A549 (cell line): Measurements from ENCODE around the gene EBF4. TPM values are rescaled to one million over a fixed set of nuclear protein-coding genes. Genes with fewer than 3 reads are reported as not detected.
A peak's percentile ranks its signal among the peaks of the same experiment; 100 is the strongest.
"Not testable (repeated sequence)": the region's sequence is repeated elsewhere in the genome, so short reads cannot be mapped to it uniquely, and the experiment has no call there.

ENCODE experiments used
- ATAC-seq, 2 experiments: fragments of 200-7000 bp in 1 of 2; fragments of >200 bp in 1 of 2; cut with Nextera tagmentation in 1 of 2; cut with Tn5 transposase in 1 of 2; 3 replicates each; pipeline versions ENCODE4 v1.8.0 to v1.9.1; 2018 to 2020; ENCODE audit warnings: mild to moderate bottlenecking in 1 of 2, moderate library complexity in 1 of 2
- CTCF ChIA-PET: fragments of 300-600 bp; sonication (Branson Sonifier 250); formaldehyde crosslinking; extraction: SDS; loops from one replicate; lab custom pipeline; 2021; ENCODE audit warnings: antibody characterized with exemption, inconsistent platforms; lab: Yijun Ruan, JAX
- POLR2A ChIA-PET: fragments of 350-600 bp; formaldehyde crosslinking; extraction: SDS; loops from one replicate; lab custom pipeline; 2021; ENCODE audit warnings: antibody characterized with exemption, inconsistent platforms; lab: Yijun Ruan, JAX
- DNase-seq, 2 experiments: peaks; one replicate each; pipeline versions ENCODE4 v3.0.0 to v3.0.0-alpha.2; 2011 to 2016; ENCODE audit warnings: low read depth in 1 of 2, low spot score in 1 of 2
- FAIRE-seq: peaks from 2 replicates; lab custom pipeline; 2011; peaks lifted over from hg19 to GRCh38; lab: Jason Lieb, UNC
- H3K27ac ChIP-seq, 2 experiments: fragments of >200 bp; sonication (Bioruptor Twin); formaldehyde crosslinking; 3 replicates each; pipeline ENCODE4 v1.5.1; 2016 to 2017
- H3K4me1 ChIP-seq: fragments of >200 bp; sonication (Bioruptor Twin); formaldehyde crosslinking; 3 replicates; pipeline ENCODE4 v1.6.1; 2016
- H3K4me2 ChIP-seq: fragments of >200 bp; sonication (Bioruptor Twin); formaldehyde crosslinking; 3 replicates; pipeline ENCODE4 v1.6.1; 2016
- H3K4me3 ChIP-seq: fragments of >200 bp; sonication (Bioruptor Twin); formaldehyde crosslinking; 3 replicates; pipeline ENCODE4 v1.5.1; 2016
- H3K9me3 ChIP-seq: fragments of >200 bp; sonication (Bioruptor Twin); formaldehyde crosslinking; 3 replicates; pipeline ENCODE4 v1.6.1; 2016
- CBX8 ChIP-seq: fragments of 200-600 bp; sonication (generic); IDR thresholded peaks from 2 replicates; pipeline ENCODE4 v1.6.1; 2016
- E2F6 ChIP-seq: IDR thresholded peaks from 2 replicates; pipeline ENCODE4 v1.6.1; 2012; ENCODE audit warnings: low read depth, borderline replicate concordance
- FOSB ChIP-seq: fragments of 250-450 bp; sonication (Bioruptor Pico); IDR thresholded peaks from 2 replicates; pipeline ENCODE4 v1.5.0; 2020; ENCODE audit warnings: mild to moderate bottlenecking, moderate library complexity
- HDAC2 ChIP-seq: fragments of 200-600 bp; sonication (generic); IDR thresholded peaks from 2 replicates; pipeline ENCODE4 v1.6.1; 2016
- HOXB13 ChIP-seq: fragments of 250-450 bp; sonication (Bioruptor Pico); IDR thresholded peaks from 2 replicates; pipeline ENCODE4 v1.5.0; 2020; ENCODE audit warnings: low read depth, mild to moderate bottlenecking, moderate library complexity
- MYC ChIP-seq: IDR thresholded peaks from 2 replicates; pipeline ENCODE4 v1.6.1; 2012; ENCODE audit warnings: mild to moderate bottlenecking, inconsistent platforms, low read length, improper control_type of control experiment, borderline replicate concordance
- NPAS2 ChIP-seq: fragments of 250-450 bp; sonication (Bioruptor Pico); IDR thresholded peaks from 2 replicates; pipeline ENCODE4 v1.8.0; 2022; ENCODE audit warnings: mild to moderate bottlenecking, moderate library complexity, borderline replicate concordance
- NR3C1 ChIP-seq: fragments of >200 bp; sonication (Bioruptor Twin); formaldehyde crosslinking; IDR thresholded peaks from 3 replicates; pipeline ENCODE4 v1.6.1; 2017
- PHF8 ChIP-seq: fragments of 200-600 bp; sonication (generic); IDR thresholded peaks from 2 replicates; pipeline ENCODE4 v1.6.1; 2016; ENCODE audit warnings: low read depth, mild to moderate bottlenecking, antibody characterized with exemption, moderate library complexity, borderline replicate concordance
- RAD21 ChIP-seq, 2 experiments: fragments of >200 bp in 1 of 2; sonication (Bioruptor Twin) in 1 of 2; formaldehyde crosslinking in 1 of 2; IDR thresholded peaks in 1 of 2; conservative IDR thresholded peaks in 1 of 2; 2 replicates in 1 of 2; 3 replicates in 1 of 2; pipeline ENCODE4 v1.6.1; 2012 to 2018; ENCODE audit warnings: inconsistent platforms in 1 of 2
- ZNF302 ChIP-seq: fragments of 250-450 bp; sonication (Bioruptor Pico); IDR thresholded peaks from 2 replicates; pipeline ENCODE4 v1.9.0; 2021; ENCODE audit warnings: inconsistent platforms, mild to moderate bottlenecking, moderate library complexity
- WGBS: methylation state at CpG from one replicate; pipeline ENCODE4 v1.1.6; 2017; ENCODE audit errors: missing lambda C conversion rate; 5-methylcytosine and 5-hydroxymethylcytosine counted together
- polyA plus RNA-seq, 4 experiments: library from polyadenylated mRNA; depleted of rRNA in 3 of 4; stranded (reverse); fragments of >200 nt; fragmentation: RNase III in 1 of 4; extraction: RNeasy Plus Mini Kit Qiagen cat#74134 plus additional on column Dnase treatment in 1 of 4; gene quantifications; 2 replicates in 3 of 4; 3 replicates in 1 of 4; pipeline ENCODE4 v1.2.3, GENCODE V29; 2011 to 2017
- TF ChIP-seq, protein P1 (sequence below): IDR thresholded peaks from 2 replicates; pipeline ENCODE4 v1.6.1; 2012

The EBF4 gene
- polyA plus RNA-seq, 2 of the 4 experiments (the other 2 are of a cell fraction): 2.2 to 3.2 TPM

DNA sequence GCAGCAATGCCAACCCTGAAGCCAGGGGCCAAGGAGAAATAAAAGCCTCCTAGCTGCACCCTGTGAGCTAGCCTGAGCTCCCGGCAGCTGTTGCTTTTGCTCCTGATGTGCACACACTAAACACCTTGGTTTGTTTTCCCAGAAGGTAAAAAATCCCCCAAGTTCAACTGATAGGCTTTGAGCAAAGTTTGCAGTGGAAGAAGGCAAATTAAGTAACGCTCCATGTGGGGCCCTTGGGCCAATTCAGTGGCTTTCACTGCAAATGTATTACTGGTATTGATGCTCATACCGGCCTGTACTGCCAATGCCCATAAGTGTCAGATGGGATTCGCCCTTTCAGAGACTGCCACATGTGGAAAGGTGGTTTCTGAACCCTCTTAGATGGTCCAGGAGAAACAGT, 19.1 kb upstream of the EBF4 start:
- DNase-seq (no peak), FAIRE-seq (no peak), ATAC-seq (peak in 1 of 2 experiments; percentile 27; a peak in 3 of 6 replicates)
- no peaks in the 10 kb centered on the region for H3K4me1 ChIP-seq
- WGBS: 52% methylated on average over 4 of the region's 4 CpGs
- no peak overlapping the region for H3K4me2 ChIP-seq
- no peaks in the 10 kb centered on the region for H3K9me3 ChIP-seq
- H3K4me3 ChIP-seq: no peak overlapping the region
- H3K27ac ChIP-seq: no peak overlapping the region
- no peak for TF ChIP-seq RAD21 (conservative IDR thresholded peaks at IDR 0.05 in 1 of 2, IDR thresholded peaks at IDR 0.05 in 1 of 2)
- TF ChIP-seq NR3C1: no peak
- no peak for TF ChIP-seq NPAS2 (CRISPR knock-in tag)
- TF ChIP-seq HDAC2: no peak
- TF ChIP-seq PHF8: no peak
- TF ChIP-seq, protein P1, sequence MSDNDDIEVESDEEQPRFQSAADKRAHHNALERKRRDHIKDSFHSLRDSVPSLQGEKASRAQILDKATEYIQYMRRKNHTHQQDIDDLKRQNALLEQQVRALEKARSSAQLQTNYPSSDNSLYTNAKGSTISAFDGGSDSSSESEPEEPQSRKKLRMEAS: no peak
- no peak for TF ChIP-seq CBX8
- ChIA-PET POLR2A (interaction anchor here (1.0 to 1.7 kb wide), 3 partner anchors 9 to 203 kb away, joined by 3 to 7 read pairs (median 4); partner anchors contain the start of genes IDH3B, NOP56 and SNRPB), CTCF (interaction anchor here (0.7 to 7.9 kb wide), 19 partner anchors 10 to 655 kb away, joined by 3 to 60 read pairs (median 5); partner anchors contain the start of gene IDH3B)

GRCh38 chr20:2680046-2680445, 12.5 kb upstream of the EBF4 start:
- TF ChIP-seq FOSB: no peak
- TF ChIP-seq HOXB13 (CRISPR knock-in tag): no peak
- TF ChIP-seq E2F6: no peak
- 36% methylated on average over 4 of the region's 4 CpGs for WGBS
- no peak for ATAC-seq
- no peak for FAIRE-seq
- Histone ChIP-seq H3K27ac (no peak overlapping the region), H3K4me2 (no peak overlapping the region), H3K9me3 (peaks cover 4% of the 10 kb centered on the region; the same call in 2 of the 3 replicates), H3K4me1 (no peaks in the 10 kb centered on the region), H3K4me3 (no peak overlapping the region)
- ChIA-PET CTCF (no interaction called here), POLR2A (interaction anchor here (0.6 kb wide), 1 partner anchor 156 kb away, joined by 4 read pairs; no protein-coding TSS in a partner anchor)
- DNase-seq: no peak

GRCh38 chr20:2682040-2682439, 10.5 kb upstream of the EBF4 start:
- H3K4me1 ChIP-seq, DNase-seq, POLR2A ChIA-PET, H3K4me3 ChIP-seq, H3K27ac ChIP-seq, H3K9me3 ChIP-seq, H3K4me2 ChIP-seq, FAIRE-seq, ATAC-seq: not testable (repeated sequence)
- CTCF ChIA-PET: interaction anchor here (1.2 kb wide), 1 partner anchor 71 kb away, joined by 4 read pairs; no protein-coding TSS in a partner anchor
- 40% methylated on average over 3 of the region's 3 CpGs for WGBS

DNA sequence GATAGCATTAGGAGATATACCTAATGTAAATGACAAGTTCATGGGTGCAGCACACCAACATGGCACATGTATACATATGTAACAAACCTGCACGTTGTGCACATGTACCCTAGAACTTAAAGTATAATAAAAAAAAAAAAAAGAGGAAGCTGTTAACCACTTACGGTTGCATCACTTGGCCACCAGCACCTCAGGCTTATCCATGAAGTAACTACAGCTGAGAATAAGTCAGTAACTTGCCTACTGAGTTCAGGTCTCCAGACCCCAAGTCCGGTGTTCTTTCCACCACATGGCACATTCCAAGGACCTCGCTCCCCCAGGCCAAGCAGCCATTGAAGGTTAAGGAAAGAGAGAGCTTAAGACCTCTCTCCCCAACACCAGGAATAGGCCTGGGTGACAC, 7.8 kb upstream of the EBF4 start:
- DNase-seq, H3K4me3 ChIP-seq, ATAC-seq, FAIRE-seq, H3K9me3 ChIP-seq, H3K4me2 ChIP-seq, H3K4me1 ChIP-seq, H3K27ac ChIP-seq: not testable (repeated sequence)
- POLR2A ChIA-PET: interaction anchor here (0.7 to 1.2 kb wide), 2 partner anchors 17 to 20 kb away, joined by 3 to 6 read pairs; no protein-coding TSS in a partner anchor
- CTCF ChIA-PET: interaction anchor here (0.7 to 5.2 kb wide), 4 partner anchors 12 to 163 kb away, joined by 3 to 60 read pairs (median 6); no protein-coding TSS in a partner anchor
- WGBS: 49% methylated on average over 4 of the region's 4 CpGs

- H3K4me2 ChIP-seq: no peak overlapping the region
- no peak overlapping the region for H3K27ac ChIP-seq
- no peaks in the 10 kb centered on the region; the same call in 2 of the 3 replicates for H3K9me3 ChIP-seq
- CTCF ChIA-PET: interaction anchor here (0.6 to 5.2 kb wide), 15 partner anchors 9 to 555 kb away, joined by 3 to 60 read pairs (median 3); no protein-coding TSS in a partner anchor
- no peak overlapping the region for H3K4me3 ChIP-seq
- 55% methylated on average over 6 of the region's 6 CpGs for WGBS
- H3K4me1 ChIP-seq: 0 out of 3 replicates have a peak, but pooled peaks cover 3% of the 10 kb centered on the region
- TF ChIP-seq ZNF302 (CRISPR knock-in tag) (no peak), MYC (no peak)
- POLR2A ChIA-PET: no interaction called here
- FAIRE-seq: no peak
- DNase-seq: no peak
- no peak for ATAC-seq
Observed at GRCh38 chr20:2687514-2687913, 5.1 kb upstream of the EBF4 start.
